ENCODE measurements around the gene HIKESHI.

Gene HIKESHI, protein sequence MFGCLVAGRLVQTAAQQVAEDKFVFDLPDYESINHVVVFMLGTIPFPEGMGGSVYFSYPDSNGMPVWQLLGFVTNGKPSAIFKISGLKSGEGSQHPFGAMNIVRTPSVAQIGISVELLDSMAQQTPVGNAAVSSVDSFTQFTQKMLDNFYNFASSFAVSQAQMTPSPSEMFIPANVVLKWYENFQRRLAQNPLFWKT

DNA sequence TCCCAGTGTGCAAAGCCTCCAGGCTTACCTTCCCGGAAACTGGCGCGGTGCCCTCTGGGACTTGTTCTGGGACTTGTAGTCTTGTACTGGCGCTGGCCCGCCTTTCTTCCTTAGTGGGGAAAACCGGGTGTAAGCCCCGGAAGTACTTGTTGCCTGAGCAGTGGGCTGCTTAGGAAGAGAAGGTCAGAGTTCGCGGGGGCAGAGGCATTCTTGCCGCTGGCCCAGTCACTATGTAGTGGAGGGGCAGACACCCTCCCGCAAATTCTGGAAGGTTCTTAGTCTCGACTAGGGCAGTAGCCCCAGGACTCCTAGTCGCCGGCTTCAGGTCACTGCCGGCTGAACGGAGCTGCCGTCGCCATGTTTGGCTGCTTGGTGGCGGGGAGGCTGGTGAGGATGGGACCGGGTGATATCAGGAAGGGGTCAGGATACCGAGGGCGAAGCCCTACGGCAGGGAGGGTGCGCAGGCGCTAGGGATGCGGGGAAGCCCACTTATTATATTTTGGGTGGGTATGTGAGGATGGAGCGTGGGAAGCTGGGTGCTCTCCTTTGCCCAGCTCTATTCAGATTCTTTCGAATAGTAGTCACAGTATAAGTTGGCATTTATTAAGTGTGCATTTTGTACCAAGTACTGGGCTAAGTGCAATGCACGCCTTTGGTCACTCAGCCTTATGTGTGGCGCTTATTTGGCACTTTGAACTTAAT is at the start of gene HIKESHI:
Gene HIKESHI (plus strand): TSS at position 149 of the 702 bp plus-strand sequence. CDS start 209 bp downstream, at position 358.
- peak; percentile 87 to 100 (median 99) for DNase-seq

DNA sequence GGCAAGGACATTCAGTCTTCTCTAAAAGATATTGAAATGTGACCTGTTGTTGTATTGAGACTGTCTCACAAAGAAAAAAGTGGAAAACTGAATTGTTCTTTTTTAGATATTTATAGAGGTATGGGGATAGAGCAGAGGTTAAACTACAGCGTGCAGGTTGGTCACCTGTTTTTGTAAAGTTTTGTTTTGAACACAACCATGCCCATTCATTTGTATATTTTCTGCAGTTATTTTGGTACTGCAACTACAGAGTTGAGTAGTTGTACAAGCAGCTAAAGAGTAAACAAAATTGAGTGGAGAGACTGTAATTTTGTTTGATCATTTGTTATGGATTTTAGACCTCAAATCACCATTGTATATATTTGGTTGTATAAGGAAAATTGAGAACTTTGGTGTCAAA is 46.1 kb upstream of the HIKESHI start:
- DNase-seq: no peak

DNA sequence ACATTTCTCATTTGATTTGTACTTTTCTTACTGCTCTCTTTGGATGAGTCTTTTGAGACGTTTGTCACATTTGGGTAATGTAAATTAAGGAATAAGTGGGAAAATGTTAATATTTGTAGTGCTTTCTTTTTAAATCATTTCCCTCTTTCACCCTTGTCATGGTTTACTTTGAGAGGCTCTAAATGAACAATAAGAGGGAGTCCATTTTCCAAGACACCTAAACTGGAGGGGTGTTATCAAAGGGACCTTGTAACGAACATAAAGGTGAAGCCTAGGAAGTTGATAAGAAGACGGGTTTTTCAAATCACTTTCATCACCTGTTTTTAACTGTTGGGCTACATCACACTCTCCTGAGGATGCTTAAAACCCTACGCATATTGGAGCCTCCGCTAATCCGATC is 45.4 kb upstream of the HIKESHI start:
- no peak for DNase-seq

DNA sequence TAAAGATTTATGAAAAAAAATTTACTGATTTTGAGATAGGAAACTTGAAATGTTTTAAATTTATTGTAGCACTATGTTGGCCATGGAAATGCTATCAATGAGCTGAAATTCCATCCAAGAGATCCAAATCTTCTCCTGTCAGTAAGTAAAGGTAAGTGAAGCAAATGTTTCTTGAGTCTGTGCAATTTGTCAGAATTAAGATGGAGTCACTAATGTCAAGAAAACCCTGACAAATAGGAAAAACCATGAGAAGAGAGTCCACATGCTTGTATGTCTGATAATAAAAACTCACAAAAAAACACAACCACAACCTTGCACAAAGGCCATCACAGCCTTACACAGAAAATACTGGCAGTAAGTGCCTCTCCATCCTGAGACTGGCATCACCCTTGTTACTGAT is 44.6 kb upstream of the HIKESHI start:
- no peak for DNase-seq

DNA sequence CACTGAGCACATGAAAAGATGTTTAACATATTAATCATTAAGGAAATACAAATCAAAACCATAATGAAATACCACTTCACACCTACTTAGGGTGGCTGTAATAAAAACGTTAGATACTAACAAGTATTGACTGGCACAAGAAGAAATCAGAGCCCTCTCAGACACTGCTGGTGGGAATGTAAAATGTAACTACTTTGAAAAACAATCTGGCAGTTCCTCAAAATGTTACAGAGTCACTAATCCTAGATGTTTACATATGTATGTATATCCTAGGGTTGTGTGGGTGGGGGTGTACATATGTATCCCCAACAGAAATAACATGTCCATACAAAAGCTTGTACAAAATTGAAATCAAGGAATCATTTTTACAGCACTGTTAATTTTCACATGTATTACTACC is 42.3 kb upstream of the HIKESHI start:
- no peak for DNase-seq

DNA sequence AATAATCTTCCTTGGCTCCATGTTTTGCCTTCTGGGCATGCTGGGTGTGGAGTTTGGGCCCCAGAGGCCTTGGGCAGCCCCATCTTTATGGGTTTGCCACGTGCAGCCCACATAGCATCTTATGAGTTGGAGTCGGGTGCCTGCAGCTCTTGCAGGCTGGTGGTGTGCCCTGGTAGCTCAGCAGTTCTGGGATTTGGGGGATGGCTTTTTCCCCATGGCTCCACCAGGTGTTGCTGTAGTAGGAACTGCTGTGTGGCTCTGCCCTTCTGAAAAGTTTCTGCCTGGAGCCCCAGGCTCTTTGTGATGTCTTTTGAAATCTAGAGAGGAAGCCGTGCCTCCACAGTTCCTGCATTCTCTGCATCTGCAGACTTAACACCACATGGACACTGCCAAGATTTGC is 40.7 kb upstream of the HIKESHI start:
- no peak for DNase-seq

DNA sequence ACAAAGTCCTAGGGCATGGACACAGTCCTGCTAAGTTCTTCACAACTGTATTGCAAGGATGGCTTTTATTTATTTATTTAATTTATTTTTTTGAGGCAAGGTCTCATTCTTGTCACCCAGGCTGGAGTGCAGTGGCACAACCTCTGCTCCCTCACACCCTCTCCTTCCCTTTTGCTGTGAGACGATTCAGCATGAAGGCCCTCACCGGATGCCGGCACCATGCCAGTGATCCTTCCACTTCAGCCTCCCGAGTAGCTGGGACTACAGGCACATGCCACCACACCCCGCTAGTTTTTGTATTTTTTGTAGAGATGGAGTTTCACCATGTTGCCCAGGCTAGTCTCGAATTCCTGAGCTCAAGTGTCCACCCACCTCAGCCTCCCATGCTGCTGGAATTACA is 39.7 kb upstream of the HIKESHI start:
- no peak for DNase-seq

DNA sequence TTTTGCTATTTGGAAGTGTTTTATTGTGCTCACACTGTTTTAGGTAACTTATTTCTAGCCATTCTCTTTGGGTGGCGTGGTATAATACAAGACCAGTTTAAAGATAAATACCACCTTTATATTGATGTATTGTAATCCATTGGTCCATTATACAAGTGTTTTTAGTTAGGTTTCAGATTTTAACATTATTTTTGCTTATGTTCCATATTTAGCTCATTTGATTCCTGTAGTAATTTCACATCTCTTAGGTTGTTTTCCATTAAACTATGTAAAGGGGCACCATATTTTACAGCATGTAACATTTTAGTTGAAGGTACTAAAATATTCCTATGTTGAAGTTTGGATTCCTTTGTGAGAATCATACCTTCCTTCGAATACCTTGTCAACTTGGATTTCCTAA is 37.4 kb upstream of the HIKESHI start:
- DNase-seq: no peak

DNA sequence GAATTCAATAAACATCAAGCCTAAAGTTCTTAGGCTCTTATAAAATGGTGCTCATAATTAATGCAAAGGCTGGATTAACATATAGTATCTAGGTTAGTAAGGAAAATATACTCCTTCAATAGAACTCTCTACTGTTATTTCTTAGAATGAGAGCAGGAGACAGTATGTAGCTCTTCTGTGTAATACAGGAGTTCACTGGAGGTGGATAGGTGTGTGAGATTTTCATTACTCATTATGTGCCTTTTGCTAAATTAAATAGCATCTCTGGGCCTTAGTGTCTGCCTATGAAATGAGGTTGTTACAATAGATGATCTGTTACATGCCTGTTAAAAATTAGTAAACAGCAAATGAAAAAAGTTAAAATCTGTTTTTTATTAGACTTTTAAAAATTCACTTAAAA is 36.8 kb upstream of the HIKESHI start:
- no peak for DNase-seq

DNA sequence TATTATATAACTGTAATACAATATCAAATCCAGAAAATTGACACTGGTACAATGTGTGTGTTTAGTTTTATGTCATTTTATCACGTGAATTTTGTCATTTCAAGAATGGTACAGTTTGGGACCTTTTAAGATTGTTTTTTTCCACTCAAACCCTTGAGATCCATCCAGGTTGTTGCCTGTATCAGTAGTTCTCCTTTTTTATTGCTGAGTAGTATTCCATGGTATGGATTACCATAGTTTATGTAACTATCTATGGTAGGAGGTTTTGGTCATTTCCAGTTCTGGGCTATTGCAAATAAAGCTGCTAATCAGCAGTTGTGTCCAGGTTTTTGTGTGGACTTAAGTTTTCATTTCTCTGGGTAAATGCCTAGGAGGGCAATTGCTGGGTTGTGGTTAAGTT is 32.4 kb upstream of the HIKESHI start:
- DNase-seq: no peak

DNA sequence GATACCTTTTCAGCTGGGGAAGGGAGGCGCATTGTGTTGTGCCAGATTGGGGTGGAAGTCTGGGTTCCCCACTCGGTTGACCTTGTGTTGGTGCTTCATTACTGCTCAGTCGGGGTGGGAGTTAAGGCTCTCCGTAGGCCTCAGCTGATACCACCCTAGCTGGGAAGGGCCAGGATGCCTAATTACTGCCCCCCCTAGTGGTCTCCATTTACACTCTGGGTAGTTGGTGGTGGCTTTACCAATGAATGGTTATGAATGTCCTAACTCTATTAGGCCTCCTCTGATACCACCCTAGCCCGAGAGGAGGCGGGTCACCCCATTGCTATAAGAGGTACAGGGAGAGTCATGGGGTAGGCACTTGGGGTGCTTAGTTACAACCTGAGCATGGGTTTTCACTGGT is 27.5 kb upstream of the HIKESHI start:
- no peak for DNase-seq

DNA sequence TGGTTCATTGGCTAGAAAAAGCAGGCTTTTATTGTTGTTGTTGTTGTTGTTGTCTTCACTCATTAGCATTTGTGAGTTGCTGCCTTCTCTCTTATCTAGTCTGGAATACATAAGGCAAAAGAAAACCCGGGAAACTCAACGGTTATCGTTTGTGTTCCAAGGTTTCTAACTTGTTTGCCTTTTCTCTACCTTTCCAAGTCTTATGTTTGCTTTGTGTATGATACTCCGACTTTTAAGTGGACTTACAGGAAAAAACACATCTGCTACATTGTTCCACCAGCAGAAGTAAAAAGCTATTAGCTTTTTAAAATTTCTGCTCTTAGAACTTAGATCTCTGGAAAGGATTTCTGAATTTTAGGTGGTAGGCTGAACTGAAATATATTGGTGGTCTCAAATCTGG is 27.0 kb upstream of the HIKESHI start:
- DNase-seq: no peak

DNA sequence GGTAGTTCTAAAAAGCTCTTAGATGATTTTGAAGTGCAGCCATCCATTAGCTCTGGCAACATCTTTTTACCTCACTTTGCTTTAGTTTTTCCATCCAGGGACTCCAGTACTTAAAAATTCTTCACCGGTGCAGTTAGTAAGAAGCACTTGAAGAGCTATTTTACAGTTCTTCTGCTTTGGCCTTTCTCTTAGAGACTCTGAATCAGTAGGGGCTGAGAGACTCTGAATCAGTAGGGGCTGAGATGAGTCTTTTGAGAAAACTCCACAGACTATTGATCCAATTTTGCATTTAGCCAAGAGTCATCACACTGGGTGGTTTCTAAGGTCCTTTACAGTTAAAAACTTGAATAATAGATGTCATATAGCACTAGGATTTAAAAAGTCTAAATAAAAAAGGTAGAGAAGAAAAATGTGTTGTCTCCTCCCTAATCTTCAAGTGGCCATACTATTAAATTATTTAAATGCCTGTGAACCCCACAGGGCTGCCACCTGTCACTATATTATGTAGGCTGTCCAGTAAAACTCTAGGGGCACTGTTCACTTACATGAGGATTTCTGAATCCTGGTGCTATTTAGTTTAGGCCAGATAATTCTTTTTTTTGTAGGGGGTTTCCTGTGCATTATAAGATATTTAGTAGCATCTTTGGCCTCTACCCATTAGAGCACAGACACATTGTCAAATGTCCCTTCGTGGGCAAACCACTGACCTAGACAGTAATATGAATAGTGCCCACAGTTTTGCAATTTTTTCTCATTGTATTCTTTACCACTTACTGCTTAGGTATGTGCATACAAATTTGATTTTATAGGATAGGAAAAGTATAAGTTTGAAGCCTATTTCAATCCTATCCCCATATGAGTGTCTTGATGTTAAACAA is 26.3 kb upstream of the HIKESHI start:
- DNase-seq: no peak

DNA sequence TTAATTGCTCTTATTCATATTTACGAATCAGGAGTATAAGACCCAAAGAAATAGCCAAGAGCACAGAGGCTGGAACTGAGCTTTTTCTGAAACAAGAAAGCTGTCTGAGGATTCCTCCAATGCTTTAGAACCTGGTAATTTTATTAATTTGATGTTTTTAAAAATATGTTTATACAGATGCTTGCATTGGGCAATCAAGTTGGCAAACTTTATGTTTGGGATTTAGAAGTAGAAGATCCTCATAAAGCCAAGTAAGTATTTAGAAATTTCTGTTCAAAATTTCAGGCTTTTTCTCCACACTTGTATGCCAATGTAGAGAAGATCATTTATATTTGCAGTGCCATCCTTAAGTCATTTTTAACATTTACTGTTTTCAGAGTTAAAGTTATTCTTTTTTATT is 24.3 kb upstream of the HIKESHI start:
- DNase-seq: no peak

DNA sequence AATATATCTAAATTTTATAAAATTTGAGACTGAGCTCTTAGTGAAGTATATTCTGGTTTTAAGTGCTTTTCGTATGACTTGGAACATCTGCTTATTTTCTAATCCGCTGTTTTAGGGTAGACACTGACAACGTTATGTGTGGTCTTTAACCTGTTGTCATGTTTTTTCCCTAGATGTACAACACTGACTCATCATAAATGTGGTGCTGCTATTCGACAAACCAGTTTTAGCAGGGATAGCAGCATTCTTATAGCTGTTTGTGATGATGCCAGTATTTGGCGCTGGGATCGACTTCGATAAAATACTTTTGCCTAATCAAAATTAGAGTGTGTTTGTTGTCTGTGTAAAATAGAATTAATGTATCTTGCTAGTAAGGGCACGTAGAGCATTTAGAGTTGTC is 23.8 kb upstream of the HIKESHI start:
- DNase-seq: no peak

DNA sequence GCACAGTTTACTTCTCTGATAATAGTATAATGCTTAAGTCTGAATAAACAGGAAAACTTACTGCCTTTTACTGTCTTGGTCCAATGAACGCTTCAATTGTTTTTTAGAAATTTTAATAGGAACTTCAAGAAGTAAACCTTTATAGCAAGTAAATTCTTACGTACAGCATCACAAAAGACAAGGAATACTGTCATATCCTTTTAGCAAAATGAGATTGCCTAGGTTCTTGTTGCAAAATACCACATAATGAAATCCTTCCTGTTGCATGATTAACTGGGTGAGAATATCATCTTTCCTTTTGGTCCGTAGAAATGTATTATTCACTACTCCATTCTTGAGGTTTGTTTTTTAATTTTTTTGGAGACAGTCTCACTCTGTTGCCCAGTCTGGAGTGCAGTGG is 22.3 kb upstream of the HIKESHI start:
- no peak for DNase-seq

DNA sequence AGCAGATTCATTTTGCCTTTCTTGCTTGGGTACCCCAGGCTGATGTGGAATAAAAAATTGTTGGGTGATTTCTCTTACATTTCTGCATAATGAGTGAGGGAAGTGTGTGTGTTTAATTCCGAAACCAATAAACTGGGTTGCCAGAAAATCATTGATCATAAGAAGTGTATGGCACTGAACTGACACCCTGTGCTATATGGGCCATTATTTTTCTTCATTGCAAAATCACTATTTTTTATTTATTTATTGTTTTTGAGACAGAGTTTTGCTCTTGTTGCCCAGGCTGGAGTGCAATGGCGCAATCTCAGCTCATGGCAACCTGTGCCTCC is 14.6 kb upstream of the HIKESHI start:
- DNase-seq: no peak

DNA sequence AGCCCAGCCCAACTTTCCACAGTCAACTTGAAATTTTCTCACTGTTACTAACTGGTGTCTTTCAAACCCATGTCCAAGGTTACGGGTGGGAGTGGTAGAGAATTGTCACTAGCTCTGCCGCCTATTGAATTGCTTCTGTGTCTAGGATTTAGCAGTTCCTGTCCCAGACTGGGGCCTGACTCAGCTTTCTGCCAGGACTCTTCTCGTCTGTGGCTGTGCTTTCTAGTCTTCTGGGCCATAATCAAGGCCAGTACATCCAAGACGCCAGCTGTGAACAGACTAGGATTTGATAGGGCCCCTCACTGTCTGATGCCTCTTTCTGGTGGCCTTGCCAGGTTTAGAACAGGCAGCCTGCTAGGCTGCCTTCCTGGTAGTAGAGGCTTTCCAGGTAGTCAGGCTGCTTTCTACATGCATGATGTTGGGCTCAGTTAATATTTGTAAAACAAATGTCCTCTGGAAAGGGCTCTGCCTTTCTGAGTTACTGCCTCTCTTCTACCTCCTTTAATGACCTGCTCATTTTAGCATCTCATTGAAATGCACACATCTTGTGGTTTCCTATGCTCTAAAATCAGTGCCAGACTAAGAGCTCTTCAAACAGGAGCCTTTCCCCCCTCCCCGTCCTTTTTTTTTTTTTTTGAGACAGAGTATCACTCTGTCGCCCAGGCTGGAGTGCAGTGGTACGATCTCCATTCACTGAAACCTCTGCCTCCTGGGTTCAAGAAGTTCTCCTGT is 13.1 kb upstream of the HIKESHI start:
- DNase-seq: peak in 14 of 58 donors; percentile 2 to 31 (median 6)

DNA sequence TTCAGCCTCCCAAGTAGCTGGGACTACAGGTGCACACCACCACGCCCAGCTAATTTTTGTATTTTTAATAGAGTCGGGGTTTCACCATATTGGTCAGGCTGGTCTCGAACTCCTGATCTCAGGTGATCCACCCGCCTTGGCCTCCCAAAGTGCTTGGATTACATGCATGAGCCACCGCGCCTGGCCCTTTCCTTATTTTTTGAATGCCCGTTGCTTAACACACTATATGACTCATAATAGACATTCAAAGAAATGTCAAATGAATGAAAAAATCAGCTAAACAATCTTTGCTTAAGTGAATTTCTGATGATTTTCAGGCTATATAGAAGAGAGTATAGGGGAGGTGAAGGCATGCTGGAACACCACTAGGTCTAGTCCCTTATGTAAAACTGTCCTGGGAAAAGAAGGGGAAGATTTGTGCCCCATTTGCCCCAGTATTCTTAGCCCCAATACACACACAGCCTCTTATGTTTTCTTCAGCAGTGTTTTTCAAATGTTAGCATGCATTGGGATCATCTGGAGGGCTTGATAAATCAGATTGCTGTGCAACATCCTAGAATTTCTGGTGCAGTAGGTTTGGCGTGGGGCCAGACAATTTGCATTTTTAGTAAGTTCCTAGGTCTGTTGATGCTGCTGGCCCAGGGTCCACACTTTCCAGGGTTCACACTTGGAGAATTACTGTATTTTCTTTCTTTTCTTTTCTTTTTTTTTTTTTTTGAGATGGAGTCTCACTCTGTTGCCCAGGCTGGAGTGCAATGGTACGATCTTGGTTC is 12.3 kb upstream of the HIKESHI start:
- peak in 1 of 58 donors; percentile 15 for DNase-seq

DNA sequence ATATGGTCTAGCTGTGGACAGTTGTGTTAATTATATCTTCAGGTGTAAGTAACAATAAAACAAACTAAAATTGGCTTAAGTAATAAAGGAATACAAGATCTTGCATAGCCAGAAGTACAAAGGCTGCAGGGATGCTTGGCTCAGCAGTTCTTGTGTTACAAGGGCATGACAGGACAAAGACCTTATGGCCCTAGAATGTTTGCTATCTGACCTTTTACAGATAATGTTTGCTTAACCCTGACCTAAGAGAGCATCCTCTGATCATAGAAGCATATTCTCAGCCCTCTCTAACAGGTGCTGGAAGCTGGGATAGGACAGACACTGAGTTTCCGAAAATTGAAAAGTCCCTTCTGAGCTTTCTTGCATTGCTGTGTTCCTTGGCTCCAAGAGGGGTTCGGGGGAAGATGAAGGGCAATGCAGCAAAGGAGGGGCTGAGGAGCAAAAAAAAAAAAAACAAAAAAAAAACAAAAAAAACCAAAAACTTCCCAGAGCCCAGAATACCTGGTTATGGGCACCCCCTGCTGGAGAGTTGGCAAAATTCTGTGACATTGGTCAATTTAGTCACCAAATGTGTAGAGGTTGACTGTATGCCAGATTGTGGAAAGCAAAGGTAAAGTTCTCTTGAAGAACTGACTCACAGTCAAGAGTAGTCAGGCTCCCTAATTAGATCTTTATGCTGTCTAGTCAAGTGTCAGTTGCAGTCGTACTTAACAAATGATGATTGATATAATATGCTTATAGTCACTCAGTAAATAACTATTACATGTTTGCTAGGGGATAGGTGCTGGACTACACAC is 10.4 kb upstream of the HIKESHI start:
- peak in 20 of 58 donors; percentile 1 to 47 (median 10) for DNase-seq
